NCI-H460 (cell line): ENCODE results near the gene STX16. TPM values are rescaled to one million over a fixed set of nuclear protein-coding genes. Genes with fewer than 3 reads are reported as not detected.

Experiments used
- DNase-seq: peaks from one replicate; pipeline ENCODE4 v3.0.0-alpha.2; 2016; ENCODE audit warnings: low read depth; ENCODE audit errors: extremely low read depth
- total RNA-seq: library from RNA; depleted of rRNA; stranded (reverse); fragments of >200 nt; shearing (Covaris generic); gene quantifications from 2 replicates; pipeline ENCODE4 v1.2.3, GENCODE V29; 2014

The STX16 gene
- total RNA-seq, 1 experiment from 2014 or later, result 20.5 TPM

GRCh38 chr20:58618351-58619076 is 32.6 kb upstream of the STX16 start:
- DNase-seq, result no peak

GRCh38 chr20:58619077-58619863 is 31.8 kb upstream of the STX16 start:
- DNase-seq, result no peak

- peak; percentile 14 for DNase-seq
Measured at GRCh38 chr20:58619864-58620431, 31.1 kb upstream of the STX16 start.

GRCh38 chr20:58621906-58622548 is 29.1 kb upstream of the STX16 start:
- DNase-seq, result no peak

GRCh38 chr20:58622671-58623578 is 28.2 kb upstream of the STX16 start:
- no peak for DNase-seq

- peak; percentile 79 for DNase-seq
Measured at GRCh38 chr20:58623579-58624473, 27.3 kb upstream of the STX16 start.

GRCh38 chr20:58624687-58625086 is 26.4 kb upstream of the STX16 start:
- DNase-seq, result no peak

GRCh38 chr20:58625585-58625984 is 25.5 kb upstream of the STX16 start:
- DNase-seq, result no peak

- no peak for DNase-seq
Measured at GRCh38 chr20:58626051-58626450, 25.0 kb upstream of the STX16 start.

- DNase-seq, result no peak
Measured at GRCh38 chr20:58627212-58628072, 23.6 kb upstream of the STX16 start.

- DNase-seq, result no peak
Measured at GRCh38 chr20:58628491-58629214, 22.4 kb upstream of the STX16 start.

GRCh38 chr20:58629215-58629580 is 21.9 kb upstream of the STX16 start:
- DNase-seq, result no peak

- no peak for DNase-seq
Measured at GRCh38 chr20:58630063-58630462, 21.0 kb upstream of the STX16 start.

- DNase-seq, result no peak
Measured at GRCh38 chr20:58633161-58634053, 17.7 kb upstream of the STX16 start.

GRCh38 chr20:58634059-58634458 is 17.0 kb upstream of the STX16 start:
- DNase-seq, result no peak

GRCh38 chr20:58634521-58635278 is 16.4 kb upstream of the STX16 start:
- no peak for DNase-seq
